Stimulated activated CD4-positive, alpha-beta T cell treated with anti-CD3 and anti-CD28 coated beads, Interleukin-12 subunit alpha, Interleukin-12 subunit beta, amount 100 ng/mL, for 48 hours (primary cell): Measurements from ENCODE around the gene KRTAP5-5.
"Not testable (repeated sequence)": the region's sequence is repeated elsewhere in the genome, so short reads cannot be mapped to it uniquely, and the experiment has no call there.

Source experiments
- DNase-seq, 3 donors: peaks; one replicate each; pipeline ENCODE4 v3.0.0-alpha.2; 2020; ENCODE audit warnings: low read depth in 2 of 3, low spot score in 1 of 3

The KRTAP5-5 gene

DNA sequence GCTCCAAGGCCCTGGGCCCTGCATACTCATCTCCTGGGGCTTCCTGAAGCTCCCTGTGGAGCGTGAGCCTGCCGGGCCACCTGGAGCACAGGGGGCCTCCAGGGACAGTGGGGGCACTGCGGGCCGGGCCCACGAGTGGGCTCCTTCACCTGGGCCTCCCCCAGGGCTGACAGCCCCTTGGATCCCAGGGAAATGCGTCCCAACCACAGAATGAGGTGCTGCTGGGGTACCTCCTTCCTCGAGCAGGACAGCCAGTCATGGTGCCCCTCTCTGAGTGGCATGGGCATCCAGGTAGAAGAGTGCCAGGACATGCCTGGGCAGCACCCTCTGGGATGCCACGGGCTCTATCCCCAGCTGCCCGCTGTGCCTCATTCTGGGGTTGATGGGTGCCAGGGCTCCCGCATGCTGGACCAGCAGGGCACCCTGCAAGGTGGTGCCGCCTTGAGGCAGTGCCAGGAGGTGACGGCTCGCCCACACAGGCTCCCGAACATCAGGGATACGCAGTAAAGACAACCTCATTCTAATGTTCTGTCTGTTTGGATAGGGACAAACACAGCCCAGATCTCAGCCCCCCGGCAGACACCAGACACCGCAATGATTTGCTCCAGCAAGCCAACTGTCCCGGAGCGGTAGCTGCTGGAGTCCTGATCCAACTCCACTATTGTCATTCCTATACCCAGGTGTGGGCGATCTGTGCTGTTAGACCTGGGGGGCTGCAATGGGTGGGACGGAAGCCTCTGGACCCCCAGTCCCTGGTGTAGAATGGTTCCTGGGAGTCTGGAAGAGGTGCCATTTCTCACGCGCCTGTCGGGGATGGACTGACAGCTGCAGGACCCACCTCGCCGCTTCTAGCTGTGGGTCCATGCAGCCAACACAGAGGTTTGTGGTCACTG is 25.8 kb downstream of the KRTAP5-5 start:
- DNase-seq: no peak

DNA sequence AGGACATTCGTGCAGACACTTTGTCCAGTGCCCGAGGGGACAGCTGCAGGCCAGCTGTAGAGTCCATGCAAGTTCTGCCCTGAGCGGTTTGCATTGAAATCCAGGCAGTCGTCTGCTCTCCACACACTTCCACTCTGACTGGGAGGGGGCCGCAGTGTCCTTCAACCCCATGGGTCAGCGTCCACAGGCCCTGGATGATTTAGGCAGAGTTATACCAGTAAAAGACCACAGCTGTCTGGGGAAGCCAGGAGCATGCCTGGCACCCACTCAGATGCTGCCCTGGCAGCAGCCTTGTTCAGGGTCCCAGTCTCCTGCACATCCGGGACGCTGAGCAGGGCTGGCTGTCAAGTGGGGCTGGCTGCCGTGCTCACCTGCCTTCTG is 26.5 kb downstream of the KRTAP5-5 start:
- DNase-seq: no peak

DNA sequence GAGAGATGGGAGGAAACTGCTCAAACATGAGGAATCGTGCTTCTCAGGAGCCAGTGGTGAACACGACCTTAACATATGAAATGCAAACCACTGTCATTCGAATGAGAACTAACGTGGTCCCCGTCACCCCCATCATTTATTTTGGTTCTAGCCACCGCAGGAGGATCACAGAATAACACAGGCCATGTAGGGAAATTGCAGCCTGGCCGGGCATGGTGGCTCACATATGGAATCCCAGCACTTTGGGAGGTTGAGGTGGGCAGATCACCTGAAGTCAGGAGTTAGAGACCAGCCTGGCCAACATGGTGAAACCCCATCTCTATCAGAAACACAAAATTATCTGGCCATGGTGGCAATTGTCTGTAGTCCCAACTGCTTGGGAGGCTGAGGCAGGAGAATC is 27.1 kb downstream of the KRTAP5-5 start:
- no peak for DNase-seq

DNA sequence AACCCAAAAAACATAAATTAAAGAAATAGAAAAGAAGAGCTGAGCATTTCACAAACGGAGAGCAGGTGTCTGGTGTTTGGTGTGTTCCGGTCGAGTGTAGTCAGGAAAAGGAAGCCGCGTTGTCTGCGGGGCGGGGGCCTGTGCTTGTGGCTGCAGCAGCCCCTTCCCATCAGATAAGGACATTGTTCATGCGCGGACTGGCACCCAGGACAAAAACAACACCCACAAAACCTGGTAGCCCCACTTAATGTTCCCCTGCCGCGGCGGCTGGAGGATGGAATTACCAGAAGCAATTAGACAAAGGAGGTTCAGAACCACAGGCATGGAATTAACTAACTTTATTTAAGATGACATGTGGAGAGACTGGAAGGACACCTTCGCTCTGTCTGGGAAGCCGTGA is 29.9 kb downstream of the KRTAP5-5 start:
- no peak for DNase-seq

DNA sequence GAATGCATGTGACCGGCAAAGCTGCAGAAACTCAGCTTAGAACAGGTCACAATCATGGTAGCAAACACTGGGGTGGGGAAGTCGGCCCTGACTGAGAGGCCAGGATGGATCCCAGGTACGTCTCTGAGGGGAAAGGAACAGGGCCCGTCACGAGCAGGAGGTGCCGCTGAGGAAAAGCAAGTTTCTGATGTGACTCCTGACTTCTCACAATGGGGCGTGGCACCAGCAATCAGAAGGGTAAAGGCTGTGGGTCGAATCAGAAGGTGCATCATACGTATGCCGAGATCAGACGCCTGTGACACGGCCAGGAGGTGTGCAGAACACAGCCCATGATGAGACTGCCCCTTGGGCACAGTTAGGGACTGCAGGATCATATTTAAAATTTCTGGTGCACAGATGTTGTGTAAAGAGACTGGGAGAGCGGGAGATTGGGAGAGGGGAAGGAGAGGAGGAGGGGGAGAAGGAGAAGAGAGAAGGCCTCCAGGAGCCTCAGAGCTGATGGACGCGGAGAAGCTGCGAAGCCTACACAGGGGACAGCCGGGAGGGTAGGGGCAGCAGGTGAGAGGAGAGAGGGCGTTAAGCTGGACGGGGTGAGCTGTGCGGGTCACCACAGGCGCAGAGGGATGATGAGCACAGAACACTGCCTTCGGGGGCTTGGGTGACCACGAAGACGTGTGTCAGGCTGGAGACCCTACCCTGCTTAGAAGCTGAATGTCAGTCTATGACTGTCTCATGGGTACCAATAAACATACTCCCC is 30.7 kb downstream of the KRTAP5-5 start:
- DNase-seq: no peak

DNA sequence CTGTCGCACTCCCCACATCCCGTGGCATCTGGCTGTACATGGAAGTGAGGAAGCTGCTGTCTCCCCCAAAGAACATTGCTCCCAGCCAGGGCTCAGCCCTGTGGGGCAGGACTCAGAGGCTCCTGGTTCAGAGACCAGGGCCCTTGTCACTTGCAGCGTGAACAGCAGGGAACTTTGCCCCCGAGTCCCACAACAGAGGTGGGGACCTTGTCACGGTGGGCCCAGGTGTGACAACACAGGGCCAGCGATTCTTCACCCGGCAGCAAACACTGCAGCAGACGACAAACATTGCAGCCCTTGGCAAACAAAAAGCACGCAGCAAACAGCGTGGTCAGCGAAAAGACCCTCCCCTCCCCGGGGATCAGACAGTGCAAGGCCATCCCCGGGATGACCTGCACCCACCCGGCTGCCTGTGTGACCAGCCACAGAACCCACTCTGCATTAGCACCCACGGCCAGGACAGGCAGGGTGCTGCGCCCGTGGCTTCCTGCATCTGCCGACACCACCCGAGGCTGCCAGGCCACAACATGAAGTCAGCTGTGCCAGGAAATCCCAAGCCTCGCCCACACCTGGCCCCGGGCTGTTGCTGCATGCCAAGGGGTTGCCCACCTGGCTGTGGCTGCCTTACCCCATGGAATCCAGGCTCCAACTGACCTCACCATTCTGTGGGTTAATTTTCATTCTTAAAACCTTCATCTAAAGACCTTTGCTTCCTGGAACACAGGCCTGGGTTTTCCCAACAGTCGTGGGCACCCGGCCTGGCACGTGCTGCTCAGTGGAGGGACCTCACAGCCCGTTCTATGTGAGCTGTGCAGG is 32.1 kb downstream of the KRTAP5-5 start:
- not testable (repeated sequence) for DNase-seq

DNA sequence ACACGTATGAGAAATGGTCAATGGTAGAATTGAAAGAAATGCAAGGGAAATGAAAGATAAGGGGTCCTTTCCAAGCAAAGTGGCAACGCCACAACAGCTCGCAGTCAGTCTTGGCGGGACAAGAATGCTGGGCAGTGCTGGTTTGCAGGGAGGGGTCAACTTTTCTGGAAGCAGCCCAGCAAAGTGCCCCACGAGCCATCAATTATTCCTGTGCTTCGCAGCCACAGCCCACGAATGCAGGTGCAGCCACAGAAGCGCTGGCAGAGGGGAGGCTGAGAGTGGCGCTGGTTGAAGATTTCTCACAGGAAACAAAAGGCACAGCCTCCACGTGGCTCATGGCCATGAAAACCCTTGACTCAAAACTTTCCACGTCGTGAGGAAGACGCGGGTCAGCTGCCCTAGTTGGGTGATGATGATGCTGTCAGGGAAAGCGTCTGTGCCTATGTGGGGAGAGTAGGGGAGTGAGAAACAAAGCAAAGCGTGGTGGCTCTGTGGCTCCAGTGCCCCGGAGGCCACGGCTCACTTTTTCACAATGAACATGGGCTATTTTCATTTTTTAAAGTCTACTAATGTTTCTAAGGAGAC is 33.2 kb downstream of the KRTAP5-5 start:
- not testable (repeated sequence) for DNase-seq

DNA sequence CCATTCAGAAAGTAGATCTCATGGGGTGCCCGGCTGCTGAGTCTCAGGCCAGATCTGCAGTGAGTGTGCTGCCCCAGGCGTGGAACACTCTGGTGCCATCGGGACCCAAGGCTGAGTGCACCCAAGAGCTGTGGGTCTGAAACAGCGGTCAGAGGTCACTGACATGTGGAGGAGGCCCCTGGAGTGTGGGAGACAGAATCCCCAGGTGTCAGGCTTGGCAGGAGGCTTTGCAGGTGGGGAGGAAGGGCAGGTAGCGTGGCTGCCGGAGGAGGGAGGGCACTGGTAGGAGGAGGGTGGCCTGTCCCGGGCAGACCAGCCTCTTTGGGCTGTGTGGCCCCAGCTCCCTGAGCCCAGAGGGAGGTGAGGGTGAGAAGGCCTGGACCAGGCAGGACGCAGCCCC is 35.7 kb downstream of the KRTAP5-5 start:
- no peak for DNase-seq

DNA sequence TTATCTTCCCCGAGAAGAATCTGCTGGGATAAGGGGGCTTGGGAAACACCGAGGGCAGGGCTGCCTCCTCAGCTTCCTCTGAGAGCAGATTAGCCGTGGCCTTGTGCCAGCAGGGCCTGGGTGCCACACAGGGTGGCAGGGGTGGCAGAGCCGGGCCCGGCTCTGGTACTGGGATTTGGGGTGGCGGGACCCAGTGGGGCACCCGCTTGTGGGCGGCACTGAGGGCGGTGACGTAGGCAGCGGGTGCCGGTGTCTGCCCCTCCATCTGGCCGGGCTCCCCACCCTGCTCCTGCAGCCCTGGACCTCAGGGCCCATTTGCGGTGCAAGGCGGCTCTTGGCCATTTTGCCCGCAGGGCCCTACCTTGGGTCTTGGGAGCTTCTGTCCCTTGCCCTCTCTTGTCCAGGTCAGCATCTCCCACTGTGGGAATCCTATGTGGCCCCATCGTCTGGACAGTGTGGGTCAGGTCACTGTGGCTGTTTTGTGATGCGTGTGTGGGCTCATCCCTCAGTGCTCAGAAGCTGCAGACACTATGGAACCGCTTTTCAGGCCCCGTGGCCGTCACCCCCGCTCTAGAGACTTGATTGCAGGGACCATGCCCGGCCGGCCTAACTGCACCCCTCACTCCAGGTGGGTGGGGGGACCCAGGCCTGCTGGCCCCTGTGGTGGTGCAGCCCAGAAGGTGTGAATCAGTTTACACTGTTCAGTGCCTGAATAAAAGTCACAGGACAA is 37.7 kb downstream of the KRTAP5-5 start:
- DNase-seq: no peak

DNA sequence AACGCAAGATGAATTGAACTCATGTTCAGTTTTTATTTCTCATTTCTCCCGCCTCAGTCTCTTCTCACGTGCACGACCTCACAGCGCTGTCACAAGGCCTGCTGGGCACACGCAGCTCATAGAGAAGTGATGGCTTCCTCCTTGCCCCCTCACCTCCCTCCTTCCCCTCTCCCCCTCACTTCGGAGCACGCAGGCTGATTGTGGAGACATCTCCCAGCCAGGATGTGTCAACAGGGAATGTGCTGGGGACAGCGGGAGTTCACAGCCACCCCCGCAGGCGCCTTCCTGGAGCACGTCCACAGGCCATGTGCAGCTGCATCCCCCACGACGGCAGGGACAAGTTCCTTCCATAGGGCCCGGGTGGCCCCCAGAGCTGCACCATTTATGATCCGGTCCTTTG is 38.3 kb downstream of the KRTAP5-5 start:
- no peak for DNase-seq

DNA sequence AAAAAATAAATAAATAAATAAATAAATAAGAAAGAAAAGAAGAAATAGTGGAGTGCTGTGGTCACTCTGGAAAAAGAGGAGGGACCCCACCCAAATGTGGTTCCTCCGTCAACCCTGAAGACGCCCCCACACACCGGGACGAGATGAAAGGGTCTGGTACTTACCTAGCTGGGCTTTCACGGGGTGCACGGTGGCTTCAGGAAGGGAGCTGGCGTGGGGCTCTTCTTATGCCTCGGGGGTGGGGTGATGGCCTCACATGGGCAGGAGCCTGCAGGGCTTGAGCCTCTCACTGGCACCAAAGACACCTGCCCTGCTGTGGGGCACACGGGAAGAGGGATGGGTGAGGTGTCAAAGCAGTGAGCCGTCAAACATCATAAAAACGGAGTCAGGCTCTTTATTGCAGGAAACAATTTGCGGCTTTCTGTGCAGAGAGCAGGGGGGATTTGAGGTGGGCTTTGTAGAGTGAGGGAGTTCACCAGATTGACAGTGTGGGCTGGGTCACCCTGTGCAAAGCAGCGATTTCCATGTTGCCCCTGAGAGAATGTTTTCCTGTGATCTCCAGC is 39.4 kb downstream of the KRTAP5-5 start:
- DNase-seq: no peak

DNA sequence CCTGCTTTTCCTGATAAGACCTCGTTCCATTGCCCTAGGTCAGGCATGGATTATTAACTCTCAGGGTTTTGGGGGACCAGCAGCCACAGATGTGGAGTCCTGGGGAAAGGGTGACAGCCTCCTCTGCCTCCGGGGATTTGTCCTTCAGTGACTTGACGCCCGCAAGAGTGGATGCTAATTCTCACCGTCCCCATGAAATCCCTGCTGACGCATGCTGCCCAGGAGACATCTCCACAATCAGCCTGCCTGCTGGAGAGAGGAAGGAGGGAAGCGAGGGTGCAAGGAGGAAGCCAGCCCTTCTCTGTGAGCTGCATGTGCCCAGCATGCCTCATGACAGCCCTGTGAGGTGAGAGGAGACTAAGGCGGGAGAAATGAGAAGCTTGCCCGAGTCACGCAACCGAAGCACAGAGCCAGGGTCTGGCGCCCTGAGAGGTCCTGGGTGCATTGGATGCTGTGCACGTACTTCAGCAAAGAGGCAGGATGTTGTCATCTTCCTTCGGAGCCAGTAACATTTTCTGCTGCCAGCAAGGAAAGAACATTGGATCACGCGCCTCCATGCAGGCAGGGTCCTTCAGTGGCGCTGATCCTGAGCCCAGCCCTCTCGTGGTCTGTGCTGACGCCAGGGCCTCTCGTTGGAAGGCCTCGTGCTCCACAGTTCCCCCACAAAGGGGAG is 40.1 kb downstream of the KRTAP5-5 start:
- no peak for DNase-seq

DNA sequence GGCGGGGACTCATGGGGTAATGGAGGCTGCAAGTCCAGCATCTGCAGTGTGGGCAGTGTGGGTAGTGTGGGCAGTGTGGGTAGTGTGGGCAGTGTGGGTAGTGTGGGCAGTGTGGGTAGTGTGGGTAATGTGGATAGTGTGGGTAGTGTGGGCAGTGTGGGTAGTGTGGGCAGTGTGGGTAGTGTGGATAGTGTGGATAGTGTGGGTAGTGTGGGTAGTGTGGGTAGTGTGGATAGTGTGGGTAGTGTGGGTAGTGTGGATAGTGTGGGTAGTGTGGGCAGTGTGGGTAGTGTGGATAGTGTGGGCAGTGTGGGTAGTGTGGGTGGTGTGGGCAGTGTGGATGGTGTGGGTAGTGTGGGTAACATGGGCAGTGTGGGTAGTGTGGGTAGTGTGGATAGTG is 40.9 kb downstream of the KRTAP5-5 start:
- not testable (repeated sequence) for DNase-seq

DNA sequence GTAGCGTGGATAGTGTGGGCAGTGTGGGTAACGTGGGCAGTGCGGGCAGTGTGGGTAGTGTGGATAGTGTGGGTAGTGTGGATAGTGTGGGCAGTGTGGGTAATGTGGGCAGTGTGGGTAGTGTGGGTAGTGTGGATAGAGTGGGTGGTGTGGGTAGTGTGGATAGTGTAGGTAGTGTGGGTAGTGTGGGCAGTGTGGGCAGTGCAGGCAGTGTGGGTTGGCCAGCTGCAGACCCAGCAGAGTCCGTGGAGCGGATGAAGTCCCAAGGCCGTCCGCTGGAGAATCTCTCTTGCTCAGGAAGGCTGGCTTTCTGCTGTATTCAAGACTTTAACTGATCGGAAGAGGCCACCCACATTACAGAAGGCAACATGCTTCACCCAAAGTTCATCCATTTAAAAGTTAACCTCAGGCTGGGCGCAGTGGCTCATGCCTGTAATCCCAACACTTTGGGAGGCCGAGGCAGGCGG is 41.4 kb downstream of the KRTAP5-5 start:
- no peak for DNase-seq

DNA sequence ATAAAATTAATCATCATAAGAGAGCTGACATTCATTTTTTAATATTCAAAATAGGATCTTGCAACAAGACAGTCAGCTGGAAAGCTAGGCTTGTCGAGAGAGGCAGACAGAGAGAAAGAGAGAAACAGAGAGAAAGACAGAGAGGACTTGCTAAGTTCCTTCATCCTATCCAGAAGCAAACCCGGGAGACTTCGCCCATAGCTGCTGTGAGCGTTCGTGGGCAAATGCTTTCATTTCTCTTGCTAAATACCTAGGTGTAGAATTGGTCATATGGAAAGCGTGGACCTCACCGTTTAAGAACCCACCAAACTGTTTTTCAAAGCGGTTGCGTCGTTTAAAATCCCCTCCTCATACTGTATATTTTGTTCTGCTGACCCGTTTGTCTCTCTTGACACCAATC is 42.1 kb downstream of the KRTAP5-5 start:
- no peak for DNase-seq

DNA sequence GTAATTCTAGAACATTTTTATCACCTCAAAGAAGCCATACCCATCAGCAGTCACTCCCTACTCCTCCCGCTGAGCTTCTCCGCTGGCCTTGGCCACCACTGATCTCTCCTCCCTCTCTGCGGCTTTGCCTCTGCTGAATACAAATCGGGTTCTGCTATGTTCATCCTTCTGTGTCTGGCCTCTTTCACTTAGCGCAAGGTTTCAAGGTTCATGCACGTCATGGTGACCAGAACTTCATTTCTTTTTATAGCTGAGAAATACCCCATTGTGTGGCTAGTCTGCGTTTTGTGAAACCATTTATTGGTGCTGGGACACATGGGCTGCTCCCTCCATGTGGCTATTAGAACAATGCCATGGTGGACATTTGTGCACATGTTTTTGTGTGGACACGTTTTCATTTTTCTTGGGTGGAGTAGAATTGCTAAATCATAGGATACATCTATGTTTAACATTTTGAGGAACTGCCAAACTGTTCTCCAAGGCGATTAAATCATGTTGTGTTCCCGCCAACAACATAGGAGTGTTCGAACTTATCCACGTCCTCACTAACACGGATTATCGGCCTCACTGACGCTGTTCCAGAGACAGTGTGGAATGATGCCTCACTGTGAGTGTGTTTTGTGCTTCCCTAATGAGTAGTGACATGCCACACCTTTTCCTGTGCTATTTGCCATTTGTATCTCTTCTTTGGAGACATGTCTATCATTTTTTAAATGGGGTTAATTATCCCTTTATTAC is 43.2 kb downstream of the KRTAP5-5 start:
- no peak for DNase-seq

DNA sequence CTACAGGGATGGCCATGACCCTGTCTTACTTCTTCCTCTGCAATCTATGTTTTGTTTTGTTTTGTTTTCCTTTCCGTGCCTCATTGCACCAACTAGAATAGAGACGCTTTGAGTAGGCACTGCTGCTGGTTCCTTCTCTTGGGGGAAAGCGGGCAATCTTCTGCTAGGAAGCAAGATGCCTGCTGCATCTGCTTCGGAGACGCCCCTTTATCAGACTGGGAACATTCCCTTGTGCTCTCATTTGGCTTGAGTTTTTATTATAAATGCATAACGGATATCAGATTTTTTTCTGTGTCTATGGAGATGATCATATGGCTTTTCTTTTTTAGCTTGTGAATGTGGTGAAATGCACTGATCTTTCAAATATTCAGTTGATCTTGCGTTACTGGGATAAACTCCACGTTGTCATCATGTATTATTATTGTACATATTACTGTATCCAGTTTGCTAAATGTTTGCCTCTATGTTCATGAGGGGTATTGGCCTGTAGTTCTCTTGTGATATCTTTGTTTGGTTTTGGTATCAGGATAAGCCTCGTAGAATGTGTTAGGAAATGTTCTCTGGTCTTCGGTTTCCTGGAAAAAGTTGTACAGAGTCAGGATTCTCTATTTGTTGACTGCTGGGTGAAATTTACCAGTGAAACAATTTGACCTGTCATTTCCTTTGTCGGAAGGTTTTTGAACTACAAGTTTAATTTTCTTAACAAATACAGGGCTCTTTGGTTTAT is 44.0 kb downstream of the KRTAP5-5 start:
- no peak for DNase-seq
